Retinal pigment epithelial cell (primary cell): ENCODE results near the gene CFAP20.
A peak's percentile ranks its signal among the peaks of the same experiment; 100 is the strongest.

ENCODE experiments used
- DNase-seq: peaks from one replicate; pipeline ENCODE4 v3.0.0-alpha.2; 2010; ENCODE audit warnings: low read depth
- H3K4me3 ChIP-seq: 2 replicates; pipeline ENCODE4 v1.5.1; 2011; ENCODE audit warnings: mild to moderate bottlenecking, low read length, control low read depth, moderate library complexity
- CTCF ChIP-seq: conservative IDR thresholded peaks from 2 replicates; pipeline ENCODE4 v1.5.1; 2011; ENCODE audit warnings: low read depth, low read length, control low read depth, inconsistent platforms

CFAP20 gene

GRCh38 chr16:58109881-58110280 lies 19.3 kb downstream of the CFAP20 start:
- DNase-seq, result no peak
- H3K4me3 ChIP-seq, result no peak overlapping the region
- no peak for TF ChIP-seq CTCF

GRCh38 chr16:58109330-58109729 lies 19.9 kb downstream of the CFAP20 start:
- no peak for TF ChIP-seq CTCF
- H3K4me3 ChIP-seq, result no peak overlapping the region
- DNase-seq, result no peak

- TF ChIP-seq CTCF, result no peak
- no peak for DNase-seq
- H3K4me3 ChIP-seq, result no peak overlapping the region
Observed at GRCh38 chr16:58107709-58108108, 21.5 kb downstream of the CFAP20 start.

GRCh38 chr16:58107228-58107627 lies 22.0 kb downstream of the CFAP20 start:
- DNase-seq, result no peak
- peak; percentile 21 for TF ChIP-seq CTCF
- no peak overlapping the region for H3K4me3 ChIP-seq

- no peak overlapping the region for H3K4me3 ChIP-seq
- no peak for TF ChIP-seq CTCF
- DNase-seq, result no peak
Observed at GRCh38 chr16:58105631-58106030, 23.6 kb downstream of the CFAP20 start.

- TF ChIP-seq CTCF, result no peak
- DNase-seq, result peak; percentile 47
- no peak overlapping the region for H3K4me3 ChIP-seq
Observed at GRCh38 chr16:58102665-58103392, 26.4 kb downstream of the CFAP20 start.

- no peak for DNase-seq
- H3K4me3 ChIP-seq, result no peak overlapping the region
- no peak for TF ChIP-seq CTCF
Observed at GRCh38 chr16:58099956-58100300, 29.3 kb downstream of the CFAP20 start.
